ENCODE data around the gene RIF1. TPM values are rescaled to one million over a fixed set of nuclear protein-coding genes. Genes with fewer than 3 reads are reported as not detected.

The RIF1 gene
- total and polyA plus RNA-seq, 4 donors, result 2.2 to 26.9 (median 12.2) TPM

- 95% methylated on average over 3 of the region's 3 CpGs for WGBS
These were observed 98.8 kb downstream of the RIF1 start for GRCh38 chr2:151508519-151508918.

DNA sequence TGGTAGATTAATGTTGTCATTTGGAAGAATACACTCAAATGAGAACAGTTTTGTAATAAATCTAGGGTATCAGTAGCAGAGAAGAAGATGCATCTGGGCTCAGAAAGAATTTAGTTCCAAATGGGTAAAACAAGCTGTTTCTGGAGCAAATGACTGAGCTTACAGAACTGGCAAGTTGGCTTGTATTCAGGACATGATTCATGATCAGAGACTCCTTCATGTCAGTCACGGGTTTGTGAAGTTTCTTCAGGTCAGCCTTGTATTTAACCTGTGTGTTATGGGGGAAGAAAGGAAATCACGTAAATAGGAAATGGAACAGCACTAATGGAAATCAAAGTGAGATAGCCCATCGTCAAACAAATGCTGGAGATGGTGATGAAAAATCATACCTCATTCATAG, 109.1 kb downstream of the RIF1 start:
- H3K9me3 ChIP-seq (ENCODE audit: control insufficient read depth in 4 of 4, low read length in 3 of 4), result no peaks in the 10 kb centered on the region
- no peaks in the 10 kb centered on the region for H3K36me3 ChIP-seq (ENCODE audit: control insufficient read depth in 4 of 4, insufficient read depth in 3 of 4, low read depth in 1 of 4, low read length in 3 of 4)
- no peaks in the 10 kb centered on the region for H3K27me3 ChIP-seq (ENCODE audit: control insufficient read depth in 4 of 4, insufficient read depth in 4 of 4, low read length in 3 of 4)
- no peaks in the 10 kb centered on the region for H3K4me1 ChIP-seq (ENCODE audit: control insufficient read depth in 4 of 4, insufficient read depth in 4 of 4, low read length in 3 of 4)
- no peak for DNase-seq (ENCODE audit: low spot score)
- H3K27ac ChIP-seq (ENCODE audit: low read depth in 1 of 2, low read length in 2 of 2), result no peak overlapping the region
- 88% methylated on average over 3 of the region's 3 CpGs for WGBS
- no peak overlapping the region for H3K4me3 ChIP-seq (ENCODE audit: low read depth in 1 of 3, low read length in 3 of 3)
- no peak overlapping the region for H3K9ac ChIP-seq (ENCODE audit: low read depth in 1 of 2, low read length in 2 of 2)
- TF ChIP-seq RAD21 (IDR thresholded peaks at IDR 0.05) (no peak), ZBTB33 (IDR thresholded peaks at IDR 0.05) (no peak), EGR1 (IDR thresholded peaks at IDR 0.05; ENCODE audit: low read depth in 2 of 2) (no peak), SP1 (IDR thresholded peaks at IDR 0.05) (no peak), NR2F2 (IDR thresholded peaks at IDR 0.05) (no peak), TAF1 (conservative IDR thresholded peaks at IDR 0.05) (no peak), GABPA (IDR thresholded peaks at IDR 0.05 in 1 of 2, conservative IDR thresholded peaks at IDR 0.05 in 1 of 2) (no peak)

More at GRCh38 chr2:151508519-151508918, 98.8 kb downstream of the RIF1 start:
- Histone ChIP-seq H3K9ac (ENCODE audit: low read depth in 1 of 2, low read length in 2 of 2) (no peak overlapping the region), H3K4me3 (ENCODE audit: low read depth in 1 of 3, low read length in 3 of 3) (no peak overlapping the region), H3K4me1 (ENCODE audit: control insufficient read depth in 4 of 4, insufficient read depth in 4 of 4, low read length in 3 of 4) (no peaks in the 10 kb centered on the region), H3K36me3 (ENCODE audit: control insufficient read depth in 4 of 4, insufficient read depth in 3 of 4, low read depth in 1 of 4, low read length in 3 of 4) (no peaks in the 10 kb centered on the region), H3K9me3 (ENCODE audit: control insufficient read depth in 4 of 4, low read length in 3 of 4) (no peaks in the 10 kb centered on the region), H3K27ac (ENCODE audit: low read depth in 1 of 2, low read length in 2 of 2) (no peak overlapping the region), H3K27me3 (ENCODE audit: control insufficient read depth in 4 of 4, insufficient read depth in 4 of 4, low read length in 3 of 4) (no peaks in the 10 kb centered on the region)
- no peak for TF ChIP-seq FOXA2 (IDR thresholded peaks at IDR 0.05)
- no peak for TF ChIP-seq HNF4A (conservative IDR thresholded peaks at IDR 0.05)
- no peak for TF ChIP-seq TAF1 (conservative IDR thresholded peaks at IDR 0.05)
- TF ChIP-seq RXRA (IDR thresholded peaks at IDR 0.05), result no peak
- no peak for TF ChIP-seq GABPA (IDR thresholded peaks at IDR 0.05 in 1 of 2, conservative IDR thresholded peaks at IDR 0.05 in 1 of 2)
- no peak for TF ChIP-seq ZBTB33 (IDR thresholded peaks at IDR 0.05)
- TF ChIP-seq HNF4G (IDR thresholded peaks at IDR 0.05), result no peak
- no peak for TF ChIP-seq CTCF (IDR thresholded peaks at IDR 0.05; ENCODE audit: low read depth, low read length, missing input control)
- no peak for TF ChIP-seq FOXA1 (IDR thresholded peaks at IDR 0.05)
- DNase-seq (ENCODE audit: low spot score), result no peak

- H3K4me1 ChIP-seq (ENCODE audit: control insufficient read depth in 4 of 4, insufficient read depth in 4 of 4, low read length in 3 of 4), result no peaks in the 10 kb centered on the region
- no peak overlapping the region for H3K4me3 ChIP-seq (ENCODE audit: low read depth in 1 of 3, low read length in 3 of 3)
- H3K27ac ChIP-seq (ENCODE audit: low read depth in 1 of 2, low read length in 2 of 2), result no peak overlapping the region
- H3K9me3 ChIP-seq (ENCODE audit: control insufficient read depth in 4 of 4, low read length in 3 of 4), result no peaks in the 10 kb centered on the region
- no peaks in the 10 kb centered on the region for H3K36me3 ChIP-seq (ENCODE audit: control insufficient read depth in 4 of 4, insufficient read depth in 3 of 4, low read depth in 1 of 4, low read length in 3 of 4)
- H3K9ac ChIP-seq (ENCODE audit: low read depth in 1 of 2, low read length in 2 of 2), result no peak overlapping the region
- H3K27me3 ChIP-seq (ENCODE audit: control insufficient read depth in 4 of 4, insufficient read depth in 4 of 4, low read length in 3 of 4), result no peaks in the 10 kb centered on the region
- no peak for DNase-seq (ENCODE audit: low spot score)
- WGBS, result 84% methylated on average over 1 of the region's 1 CpG
- TF ChIP-seq MAX (IDR thresholded peaks at IDR 0.05), result no peak
- no peak for TF ChIP-seq RAD21 (IDR thresholded peaks at IDR 0.05)
- TF ChIP-seq HNF4A (conservative IDR thresholded peaks at IDR 0.05), result no peak
- TF ChIP-seq RXRA (IDR thresholded peaks at IDR 0.05), result no peak
- no peak for TF ChIP-seq EGR1 (IDR thresholded peaks at IDR 0.05; ENCODE audit: low read depth in 2 of 2)
- no peak for TF ChIP-seq SP1 (IDR thresholded peaks at IDR 0.05)
- no peak for TF ChIP-seq JUND (IDR thresholded peaks at IDR 0.05)
- TF ChIP-seq TAF1 (conservative IDR thresholded peaks at IDR 0.05), result no peak
- TF ChIP-seq REST (IDR thresholded peaks at IDR 0.05), result no peak
- TF ChIP-seq FOXA1 (IDR thresholded peaks at IDR 0.05), result no peak
- TF ChIP-seq ZBTB33 (IDR thresholded peaks at IDR 0.05), result no peak
These were observed 111.3 kb downstream of the RIF1 start for GRCh38 chr2:151520976-151521375.
